GM21737 (cell line): ENCODE measurements around the gene HCLS1.

Experiments
- ATAC-seq: cut with Tn5 transposase; IDR thresholded peaks from one replicate; pipeline ENCODE4 v1.9.1; 2021; ENCODE audit warnings: mild to moderate bottlenecking, moderate library complexity; ENCODE audit not compliant: unreplicated experiment

Gene HCLS1

GRCh38 chr3:121658716-121659435 is 1.8 kb downstream of the HCLS1 start:
- no peak for ATAC-seq

DNA sequence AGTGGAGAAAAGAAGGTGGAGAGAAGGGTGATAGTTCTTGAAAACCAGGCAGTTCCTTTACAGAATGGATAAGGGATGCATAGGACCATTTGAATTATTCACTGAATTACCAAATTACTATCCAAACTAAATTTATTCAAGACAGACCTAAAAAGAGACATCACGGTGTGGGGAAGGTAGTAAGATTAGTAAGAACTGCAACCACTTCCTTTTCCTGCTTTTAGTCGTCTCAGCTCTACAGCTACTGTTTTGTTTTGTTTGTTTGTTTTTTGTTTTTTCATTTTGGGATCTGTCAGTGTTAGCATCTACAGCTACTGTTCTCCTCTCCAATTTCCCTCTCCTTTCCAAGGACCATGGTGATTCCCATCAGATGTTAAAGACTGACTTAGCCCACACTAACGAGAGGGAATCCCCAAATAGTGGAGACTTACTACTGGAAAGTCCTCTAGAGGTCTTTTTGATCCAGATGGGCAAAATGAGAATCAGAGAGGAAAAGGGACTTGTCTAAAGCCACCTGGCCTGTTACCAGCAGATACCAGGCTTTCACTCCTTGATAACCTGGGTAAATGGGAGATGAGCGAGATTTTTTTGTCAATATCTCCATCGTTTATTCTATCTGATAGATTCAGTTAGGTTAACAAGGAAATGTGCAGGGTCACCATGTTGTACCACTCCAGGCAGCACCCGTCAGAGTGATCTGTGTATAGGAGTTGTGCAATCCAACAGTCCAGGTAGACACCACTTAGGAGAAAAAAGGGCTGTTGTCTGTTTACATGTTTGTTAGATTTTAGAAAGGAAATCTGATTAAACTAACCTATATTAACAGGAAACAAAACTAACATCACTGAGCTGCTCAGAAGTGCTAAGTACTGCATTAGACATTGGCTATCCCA is 6.0 kb downstream of the HCLS1 start:
- peak; percentile 61 for ATAC-seq

GRCh38 chr3:121651684-121652083 is 9.0 kb downstream of the HCLS1 start:
- no peak for ATAC-seq

DNA sequence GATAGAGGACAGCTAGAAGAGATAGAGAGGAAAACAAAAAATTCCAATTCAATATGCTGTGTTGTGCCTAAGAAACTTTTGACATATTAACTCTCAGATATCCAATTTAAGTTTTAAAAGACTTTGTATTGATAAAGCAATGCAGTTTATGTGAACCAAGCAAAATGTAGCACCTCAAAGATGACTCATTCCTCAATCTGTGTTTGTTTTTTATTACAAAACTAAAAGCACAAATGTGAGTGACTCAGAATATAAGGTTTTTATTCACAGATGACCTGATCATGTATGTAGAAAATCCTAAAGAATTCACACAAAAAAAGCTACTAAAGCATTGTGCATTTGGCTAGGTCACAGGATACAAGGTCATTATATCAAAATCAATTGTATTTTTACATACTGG is 11.1 kb downstream of the HCLS1 start:
- ATAC-seq = no peak

DNA sequence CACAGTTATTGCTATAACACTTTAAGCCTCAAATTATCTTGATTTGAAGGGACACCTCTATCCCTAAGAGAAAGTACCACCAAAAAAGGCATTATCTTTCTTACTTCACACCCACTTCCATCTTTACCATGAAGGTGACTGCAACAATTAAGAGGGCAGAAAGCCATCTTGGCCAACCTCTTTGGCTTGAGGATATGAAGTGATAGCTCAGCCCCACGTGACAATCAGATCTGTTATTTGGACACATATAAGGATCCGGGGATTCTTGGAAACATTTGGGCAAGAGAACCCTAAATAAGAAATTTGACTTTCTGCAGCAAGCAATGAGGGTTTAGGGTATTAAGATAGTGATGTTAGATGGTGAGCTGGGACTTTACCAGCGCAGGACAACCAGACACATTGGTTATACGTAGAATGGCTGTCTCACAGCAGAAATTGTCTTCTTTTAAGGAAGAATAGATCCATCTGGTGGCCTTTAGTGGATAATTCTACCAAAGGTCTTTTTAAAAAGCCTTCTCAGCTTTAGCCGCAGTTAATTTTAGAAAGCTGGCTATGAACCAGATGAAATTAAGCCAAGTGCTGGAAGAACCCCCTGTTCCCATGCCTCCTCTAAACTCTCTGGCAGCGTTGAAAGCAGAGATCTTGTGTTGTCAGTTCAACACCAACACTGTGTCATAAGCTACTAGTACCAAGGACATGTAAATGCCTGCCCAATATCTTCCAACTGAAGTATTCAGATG is 12.3 kb downstream of the HCLS1 start:
- no peak for ATAC-seq

DNA sequence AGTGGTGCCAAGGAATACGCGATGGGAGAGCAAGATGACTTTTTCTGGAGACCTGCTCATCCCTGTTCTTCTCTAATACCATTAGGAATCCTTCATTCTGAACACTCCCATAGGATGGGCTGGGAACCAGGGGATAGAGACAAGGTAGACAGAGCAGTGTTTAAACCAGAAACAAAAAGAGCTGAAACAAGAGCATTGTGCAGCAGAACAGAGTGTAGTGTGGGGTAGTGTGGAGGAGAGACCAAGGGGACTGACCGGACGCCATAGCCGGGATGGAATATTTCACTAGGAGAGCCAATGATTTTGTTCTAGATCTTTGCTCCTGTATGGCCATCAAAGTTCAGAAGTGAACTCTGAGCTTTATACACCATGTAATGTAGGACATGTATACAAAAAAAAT is 15.6 kb downstream of the HCLS1 start:
- ATAC-seq = no peak

DNA sequence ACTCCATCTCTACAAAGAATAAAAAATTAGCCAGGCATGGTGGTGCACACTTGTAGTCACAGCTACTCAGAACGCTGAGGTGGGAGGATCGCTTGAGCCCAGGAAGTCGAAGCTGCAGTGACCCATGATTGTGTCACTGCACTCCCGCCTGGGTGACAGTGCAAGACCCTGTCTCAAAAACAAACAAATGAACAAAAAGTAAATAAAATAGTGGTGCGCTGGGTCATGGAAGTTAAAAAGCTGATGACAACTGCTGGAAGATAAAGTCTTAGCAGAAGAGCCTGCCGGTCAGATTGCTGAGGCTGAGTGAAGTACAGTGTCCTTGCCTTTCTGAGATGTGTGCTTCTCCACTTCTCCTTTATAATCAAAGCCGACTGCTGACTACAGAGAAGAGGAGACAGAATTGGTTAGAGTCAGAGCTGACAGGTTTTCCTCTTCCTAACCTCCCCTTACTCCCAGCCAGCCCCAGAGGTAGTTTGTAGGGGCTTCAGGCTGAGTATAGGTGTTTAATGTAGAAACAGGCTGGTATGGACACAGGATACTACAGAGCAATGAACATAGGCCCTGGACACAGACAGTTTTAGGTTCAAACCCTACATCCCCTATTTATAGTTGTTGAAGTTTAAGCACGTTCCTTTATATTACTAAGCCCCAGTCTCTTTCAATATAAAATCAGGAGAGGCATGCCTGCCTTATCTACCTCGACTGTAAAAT is 17.9 kb downstream of the HCLS1 start:
- no peak for ATAC-seq

DNA sequence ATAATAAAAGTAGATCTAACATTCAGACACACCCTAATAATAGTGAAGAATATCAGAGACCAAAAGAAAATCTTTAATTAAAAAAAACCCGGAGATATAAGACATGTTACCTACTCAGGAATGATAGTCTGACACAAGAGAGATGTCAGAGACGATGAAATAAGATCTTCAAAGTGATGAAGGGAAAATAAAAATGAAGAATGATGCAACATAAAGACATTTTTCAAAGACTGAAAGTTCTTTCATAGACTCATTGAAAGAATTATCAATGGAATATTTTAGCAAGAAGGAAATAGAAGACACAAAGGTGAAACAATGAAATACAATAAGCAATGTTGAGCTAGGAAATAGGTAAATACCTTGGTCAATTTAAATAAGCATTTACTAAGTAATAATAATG is 19.6 kb downstream of the HCLS1 start:
- no peak for ATAC-seq

GRCh38 chr3:121637922-121638321 is 22.8 kb downstream of the HCLS1 start:
- no peak for ATAC-seq

GRCh38 chr3:121630355-121630754 is 30.3 kb downstream of the HCLS1 start:
- ATAC-seq = no peak

DNA sequence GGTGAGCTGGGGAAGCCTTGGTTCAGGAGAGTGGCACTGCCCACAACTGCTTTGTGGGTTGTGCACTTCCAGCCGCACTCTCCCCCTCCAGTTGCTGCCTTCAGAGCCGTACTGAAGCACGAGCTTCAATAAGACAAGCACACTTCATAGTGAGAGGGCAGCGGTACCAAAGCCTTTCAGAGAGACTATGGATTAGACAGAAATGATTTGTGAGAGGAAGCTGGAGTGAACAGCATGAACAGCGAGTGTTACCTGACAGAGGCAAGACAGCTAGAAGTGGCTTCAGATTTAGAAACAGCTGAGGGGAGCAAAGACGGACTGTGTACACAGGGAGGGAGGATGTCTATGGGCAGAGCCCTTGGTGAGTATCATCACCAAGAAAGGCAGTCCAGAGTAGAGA is 31.1 kb downstream of the HCLS1 start:
- no peak for ATAC-seq

- ATAC-seq = no peak
Measured at GRCh38 chr3:121627622-121628021, 33.1 kb downstream of the HCLS1 start.

DNA sequence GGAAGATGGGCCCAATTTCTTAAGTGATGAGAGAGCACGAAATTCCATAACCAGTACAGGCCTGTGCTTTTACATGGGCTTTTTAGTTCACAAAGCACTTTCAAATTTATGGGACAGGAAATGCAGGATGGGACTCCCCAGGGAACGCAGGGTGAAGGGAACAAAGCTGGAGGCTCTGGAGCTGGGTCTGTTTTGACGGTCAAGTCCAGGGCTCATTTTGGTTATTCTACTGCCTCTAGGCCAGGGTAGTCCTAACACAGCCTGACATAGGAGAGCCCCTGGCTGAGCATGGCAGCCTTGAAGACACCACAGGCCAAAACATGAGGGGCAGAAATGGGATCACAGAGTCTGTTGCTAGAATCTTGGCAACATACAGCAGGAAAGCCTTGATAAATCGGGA is 33.5 kb downstream of the HCLS1 start:
- no peak for ATAC-seq

DNA sequence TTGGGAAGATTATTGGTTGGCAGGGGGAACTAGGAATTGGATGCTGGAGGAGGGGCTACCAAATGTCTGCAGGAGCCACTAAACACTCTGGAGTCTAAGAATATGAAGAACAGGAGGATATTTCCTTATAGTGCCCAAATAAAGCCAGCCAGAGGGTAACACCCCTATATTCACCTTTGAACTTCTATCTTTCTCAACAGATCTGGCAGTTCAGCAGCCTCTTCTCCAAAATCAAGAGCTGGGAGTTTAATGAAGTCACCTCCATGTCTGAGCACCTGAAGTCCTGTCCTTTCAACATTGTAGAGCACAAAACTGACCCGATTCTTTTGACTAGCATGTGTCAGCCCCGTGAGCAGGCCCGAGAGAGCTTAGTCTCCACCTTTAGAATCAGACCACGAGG is 34.2 kb downstream of the HCLS1 start:
- ATAC-seq = no peak

GRCh38 chr3:121624147-121624899 is 36.4 kb downstream of the HCLS1 start:
- ATAC-seq = no peak

GRCh38 chr3:121621491-121621890 is 39.2 kb downstream of the HCLS1 start:
- no peak for ATAC-seq

DNA sequence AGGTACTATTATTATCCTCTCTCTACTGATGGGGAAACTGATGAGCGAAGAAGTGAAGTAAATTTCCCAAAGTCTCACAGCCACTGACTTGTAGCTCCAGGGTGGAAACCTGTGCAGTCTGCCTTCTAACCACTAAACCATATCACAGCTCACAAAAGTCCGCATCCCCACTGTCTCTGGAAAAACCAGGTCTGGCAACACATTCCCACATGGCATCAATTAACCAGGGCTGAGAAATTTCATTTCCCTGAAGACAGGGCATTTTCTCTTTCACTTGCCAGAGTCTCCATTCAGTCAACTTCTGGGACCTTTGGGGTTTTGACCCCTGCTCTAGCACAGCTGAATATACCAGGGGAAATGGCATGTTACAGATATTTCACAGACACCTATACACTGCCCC is 41.0 kb downstream of the HCLS1 start:
- ATAC-seq = no peak

GRCh38 chr3:121606106-121606505 is 54.6 kb downstream of the HCLS1 start:
- ATAC-seq = no peak

- ATAC-seq = no peak
Measured at GRCh38 chr3:121604759-121605158, 55.9 kb downstream of the HCLS1 start.

- ATAC-seq = no peak
Measured at GRCh38 chr3:121601212-121601812, 59.4 kb downstream of the HCLS1 start.
